Suprapubic skin (tissue), 4 donors: ENCODE data around the gene OR52E5.

Source experiments
- CTCF ChIP-seq, 2 donors: fragments of 200-600 bp in 1 of 2; fragments of 450-650 bp in 1 of 2; sonication (generic) in 1 of 2; IDR thresholded peaks; one replicate each; pipeline ENCODE4 v1.5.1; 2016 to 2019; ENCODE audit warnings: antibody characterized with exemption in 2 of 2, mild to moderate bottlenecking in 1 of 2, moderate library complexity in 1 of 2
- EP300 ChIP-seq: sonication (generic); formaldehyde crosslinking; IDR thresholded peaks from one replicate; pipeline ENCODE4 v1.6.1; 2017; ENCODE audit warnings: antibody characterized with exemption
- POLR2A ChIP-seq, 2 donors: fragments of 450-650 bp; IDR thresholded peaks; one replicate each; pipeline ENCODE4 v1.6.1; 2017; ENCODE audit warnings: antibody characterized with exemption in 2 of 2, mild to moderate bottlenecking in 2 of 2, moderate library complexity in 2 of 2
- POLR2AphosphoS5 ChIP-seq, 3 donors: sonication (generic); formaldehyde crosslinking; IDR thresholded peaks; one replicate each; pipeline ENCODE4 v1.6.1; 2017; ENCODE audit warnings: antibody characterized with exemption in 3 of 3

- TF ChIP-seq POLR2A (IDR thresholded peaks at IDR 0.05) = no peak
- no peak for TF ChIP-seq CTCF (IDR thresholded peaks at IDR 0.05)
- no peak for TF ChIP-seq EP300
- no peak for TF ChIP-seq POLR2AphosphoS5 (IDR thresholded peaks at IDR 0.05)
Measured at GRCh38 chr11:5922749-5923426, 29.9 kb downstream of the OR52E5 start.
